ENCODE measurements around the gene TMEM191C.
"Not testable (repeated sequence)": the region's sequence is repeated elsewhere in the genome, so short reads cannot be mapped to it uniquely, and the experiment has no call there.

DNA sequence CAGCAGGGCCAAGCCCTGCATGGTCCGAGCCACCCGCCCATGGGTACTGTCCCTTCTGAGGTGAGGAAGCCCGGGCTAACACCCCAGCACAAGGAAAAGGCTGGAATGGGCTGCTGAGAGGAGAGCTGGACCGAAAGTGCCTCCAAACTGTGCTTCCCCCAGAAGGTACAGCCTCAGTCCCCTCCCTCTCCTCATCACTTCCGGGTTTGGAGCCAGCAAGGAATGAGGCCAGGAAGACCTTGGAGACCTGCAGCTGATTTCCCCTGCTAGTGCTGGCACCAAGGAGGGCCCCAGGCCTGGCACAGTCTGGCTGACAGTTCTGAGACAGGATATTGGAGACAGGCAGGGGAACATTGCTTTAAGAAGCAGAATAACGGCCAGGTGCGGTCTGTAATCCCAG lies 31.3 kb downstream of the TMEM191C start:
- not testable (repeated sequence) for TF ChIP-seq POLR2A (IDR thresholded peaks at IDR 0.05; ENCODE audit: low read depth, low read length); SPI1 (IDR thresholded peaks at IDR 0.05; ENCODE audit: low read depth, low read length); POLR2AphosphoS5 (IDR thresholded peaks at IDR 0.05; ENCODE audit: low read depth, low read length); TAF1 (IDR thresholded peaks at IDR 0.05; ENCODE audit: low read depth, low read length); PAX5 (IDR thresholded peaks at IDR 0.05; ENCODE audit: insufficient read depth, low read length, severe bottlenecking); POU2F2 (IDR thresholded peaks at IDR 0.05; ENCODE audit: low read depth, low read length)

All from GM12891 (cell line).